ENCODE data around the gene DGKD. TPM values are rescaled to one million over a fixed set of nuclear protein-coding genes. Genes with fewer than 3 reads are reported as not detected.

The DGKD gene
- polyA plus RNA-seq, 3 donors, result 14.5 to 67.5 (median 16.6) TPM

DNA sequence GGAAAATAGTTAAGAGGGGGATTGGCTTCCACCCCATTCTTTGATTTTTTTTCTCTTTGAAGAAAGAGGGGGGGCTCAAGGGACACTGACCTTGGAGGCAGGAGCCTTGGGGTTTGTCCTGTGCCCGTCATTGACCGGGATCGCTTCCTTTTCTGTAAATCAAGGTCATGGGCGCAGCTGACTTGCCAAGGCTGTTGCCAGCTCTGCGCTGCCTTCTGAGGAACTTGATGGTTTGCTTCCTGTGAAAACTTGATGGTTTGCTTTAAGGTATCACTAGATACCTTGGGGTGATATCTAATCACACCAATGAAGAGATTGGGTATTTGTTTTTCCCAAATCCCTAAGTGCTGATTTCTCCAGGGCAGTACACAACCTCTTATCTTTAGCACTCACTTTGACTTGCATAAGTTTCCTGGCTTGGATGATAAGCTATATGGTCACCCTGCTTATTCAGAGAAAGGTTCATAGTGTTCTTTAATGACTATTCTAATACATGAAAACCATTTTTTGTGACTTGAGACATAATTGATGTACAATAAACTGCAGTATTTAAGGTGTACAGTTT, 56.0 kb downstream of the DGKD start:
- Histone ChIP-seq H3K9ac (ENCODE audit: insufficient read depth, low read length, poor library complexity, severe bottlenecking) (no peak overlapping the region), H3K36me3 (replicated peaks in 1 of 2; ENCODE audit: control insufficient read depth in 1 of 2, insufficient read depth in 2 of 2, low read length in 2 of 2) (peaks cover 47 to 98% of the 10 kb centered on the region in 2 donors), H4K20me1 (ENCODE audit: insufficient read depth, low read length) (peaks cover 78% of the 10 kb centered on the region), H3K4me3 (replicated peaks in 1 of 3; ENCODE audit: low read depth in 2 of 3, low read length in 3 of 3) (no peak overlapping the region), H3K27me3 (ENCODE audit: control insufficient read depth in 2 of 2, insufficient read depth in 2 of 2, low read length in 2 of 2) (no peaks in the 10 kb centered on the region), H2AFZ (ENCODE audit: insufficient read depth, low read depth, low read length, poor library complexity, severe bottlenecking) (no peak overlapping the region), H3K4me1 (ENCODE audit: control insufficient read depth in 1 of 2, insufficient read depth in 2 of 2, low read length in 2 of 2) (no peaks in the 10 kb centered on the region), H3K79me2 (ENCODE audit: insufficient read depth, low read length) (peaks cover 92% of the 10 kb centered on the region), H3K4me2 (replicated peaks; ENCODE audit: extremely low read depth, low read length, poor library complexity, severe bottlenecking) (no peak overlapping the region), H3K9me3 (replicated peaks in 1 of 2; ENCODE audit: control insufficient read depth in 1 of 2, insufficient read depth in 1 of 2, low read length in 2 of 2) (peaks cover 4 to 26% of the 10 kb centered on the region in 2 donors), H3K27ac (ENCODE audit: low read depth in 1 of 2, low read length in 2 of 2) (no peak overlapping the region)
- TF ChIP-seq, protein P1, sequence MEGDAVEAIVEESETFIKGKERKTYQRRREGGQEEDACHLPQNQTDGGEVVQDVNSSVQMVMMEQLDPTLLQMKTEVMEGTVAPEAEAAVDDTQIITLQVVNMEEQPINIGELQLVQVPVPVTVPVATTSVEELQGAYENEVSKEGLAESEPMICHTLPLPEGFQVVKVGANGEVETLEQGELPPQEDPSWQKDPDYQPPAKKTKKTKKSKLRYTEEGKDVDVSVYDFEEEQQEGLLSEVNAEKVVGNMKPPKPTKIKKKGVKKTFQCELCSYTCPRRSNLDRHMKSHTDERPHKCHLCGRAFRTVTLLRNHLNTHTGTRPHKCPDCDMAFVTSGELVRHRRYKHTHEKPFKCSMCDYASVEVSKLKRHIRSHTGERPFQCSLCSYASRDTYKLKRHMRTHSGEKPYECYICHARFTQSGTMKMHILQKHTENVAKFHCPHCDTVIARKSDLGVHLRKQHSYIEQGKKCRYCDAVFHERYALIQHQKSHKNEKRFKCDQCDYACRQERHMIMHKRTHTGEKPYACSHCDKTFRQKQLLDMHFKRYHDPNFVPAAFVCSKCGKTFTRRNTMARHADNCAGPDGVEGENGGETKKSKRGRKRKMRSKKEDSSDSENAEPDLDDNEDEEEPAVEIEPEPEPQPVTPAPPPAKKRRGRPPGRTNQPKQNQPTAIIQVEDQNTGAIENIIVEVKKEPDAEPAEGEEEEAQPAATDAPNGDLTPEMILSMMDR (IDR thresholded peaks at IDR 0.05), result no peak
- DNase-seq, result no peak
- intact Hi-C loops (cut with micrococcal nuclease), result no loop called here
- peaks cover 13 to 23% (median 20%) of the 10 kb centered on the region in 7 donors for H3K9me3 Mint-ChIP-seq
- H3K36me3 Mint-ChIP-seq, result peaks cover 70 to 89% of the 10 kb centered on the region in 2 donors
- H3K4me1 Mint-ChIP-seq, result peaks cover 3% of the 10 kb centered on the region
- H3K4me3 Mint-ChIP-seq, result no peak overlapping the region
- no peaks in the 10 kb centered on the region for H3K27me3 Mint-ChIP-seq (ENCODE audit: low read depth in 3 of 3)
- 93% methylated on average over 5 of the region's 5 CpGs for WGBS (ENCODE audit: insufficient coverage)
- H3K27ac Mint-ChIP-seq, result peak overlapping the region in 2 of 7 donors; percentile 15 to 20

DNA sequence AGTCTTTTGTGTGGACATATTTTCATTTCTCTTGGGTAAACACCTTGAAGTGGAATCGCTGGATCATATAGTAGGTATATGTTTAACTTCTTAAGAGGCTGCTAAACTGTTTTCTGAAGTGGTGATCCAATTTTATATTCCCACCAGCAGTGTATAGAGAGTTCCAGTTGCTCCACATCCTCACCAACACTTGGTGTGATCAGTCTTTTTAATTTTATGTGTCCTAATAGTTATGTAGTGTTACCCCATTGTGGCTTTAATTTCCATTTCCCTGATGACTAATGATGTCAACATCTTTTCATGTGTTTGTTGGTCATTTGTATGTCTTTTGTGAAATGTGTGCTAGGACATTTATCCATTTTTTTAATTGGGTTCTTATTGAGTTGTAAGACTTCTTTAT, 56.9 kb downstream of the DGKD start:
- Mint-ChIP-seq H3K4me3 (no peak overlapping the region), H3K27me3 (ENCODE audit: low read depth in 3 of 3) (no peaks in the 10 kb centered on the region), H3K36me3 (peaks cover 74 to 91% of the 10 kb centered on the region in 2 donors), H3K27ac (no peak overlapping the region), H3K9me3 (peaks cover 13 to 23% (median 20%) of the 10 kb centered on the region in 7 donors), H3K4me1 (peaks cover 3% of the 10 kb centered on the region)
- Histone ChIP-seq H3K4me2 (replicated peaks; ENCODE audit: extremely low read depth, low read length, poor library complexity, severe bottlenecking) (no peak overlapping the region), H2AFZ (ENCODE audit: insufficient read depth, low read depth, low read length, poor library complexity, severe bottlenecking) (no peak overlapping the region), H4K20me1 (ENCODE audit: insufficient read depth, low read length) (peaks cover 78% of the 10 kb centered on the region), H3K4me1 (ENCODE audit: control insufficient read depth in 1 of 2, insufficient read depth in 2 of 2, low read length in 2 of 2) (no peaks in the 10 kb centered on the region), H3K36me3 (replicated peaks in 1 of 2; ENCODE audit: control insufficient read depth in 1 of 2, insufficient read depth in 2 of 2, low read length in 2 of 2) (peaks cover 48 to 98% of the 10 kb centered on the region in 2 donors), H3K79me2 (ENCODE audit: insufficient read depth, low read length) (peaks cover 98% of the 10 kb centered on the region), H3K4me3 (replicated peaks in 1 of 3; ENCODE audit: low read depth in 2 of 3, low read length in 3 of 3) (no peak overlapping the region), H3K9ac (ENCODE audit: insufficient read depth, low read length, poor library complexity, severe bottlenecking) (no peak overlapping the region), H3K27me3 (ENCODE audit: control insufficient read depth in 2 of 2, insufficient read depth in 2 of 2, low read length in 2 of 2) (no peaks in the 10 kb centered on the region), H3K27ac (ENCODE audit: low read depth in 1 of 2, low read length in 2 of 2) (no peak overlapping the region), H3K9me3 (replicated peaks in 1 of 2; ENCODE audit: control insufficient read depth in 1 of 2, insufficient read depth in 1 of 2, low read length in 2 of 2) (peaks cover 4 to 26% of the 10 kb centered on the region in 2 donors)
- TF ChIP-seq, protein P1 (IDR thresholded peaks at IDR 0.05), result no peak
- intact Hi-C loops (cut with micrococcal nuclease), result no loop called here
- DNase-seq, result peak in 2 of 3 donors; percentile 16 to 33
- WGBS (ENCODE audit: insufficient coverage), result no CpG with 5 or more reads among the region's 1 CpG
